HG02610 (cell line): ENCODE results near the gene FPR1.
"Not testable (repeated sequence)": the region's sequence is repeated elsewhere in the genome, so short reads cannot be mapped to it uniquely, and the experiment has no call there.

Source experiments
- ATAC-seq: cut with Tn5 transposase; IDR thresholded peaks from one replicate; pipeline ENCODE4 v1.9.1; 2021; ENCODE audit warnings: mild to moderate bottlenecking, moderate library complexity; ENCODE audit not compliant: unreplicated experiment

The FPR1 gene

DNA sequence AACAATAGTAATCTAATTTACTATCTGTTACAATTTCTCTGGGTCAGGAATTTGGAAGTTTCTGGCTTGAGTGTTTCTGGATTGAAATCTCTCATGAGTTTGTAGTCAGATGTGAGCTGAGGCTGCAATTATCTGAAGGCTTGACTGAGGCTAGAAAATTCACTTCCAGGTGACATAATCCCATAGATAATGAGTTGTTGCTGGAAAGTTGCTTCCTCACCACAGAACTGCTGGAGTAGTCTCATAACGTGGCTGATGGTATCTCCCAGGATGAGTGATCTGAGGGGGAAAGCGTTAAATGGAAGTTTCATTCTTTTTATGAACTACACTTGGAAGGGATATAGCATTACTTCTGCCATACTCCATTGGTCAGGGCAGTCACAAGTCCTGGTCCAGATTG is 28.0 kb upstream of the FPR1 start:
- ATAC-seq = no peak

- ATAC-seq = no peak
Observed at GRCh38 chr19:51779181-51779580, 27.5 kb upstream of the FPR1 start.

- no peak for ATAC-seq
Observed at GRCh38 chr19:51777570-51778462, 26.1 kb upstream of the FPR1 start.

DNA sequence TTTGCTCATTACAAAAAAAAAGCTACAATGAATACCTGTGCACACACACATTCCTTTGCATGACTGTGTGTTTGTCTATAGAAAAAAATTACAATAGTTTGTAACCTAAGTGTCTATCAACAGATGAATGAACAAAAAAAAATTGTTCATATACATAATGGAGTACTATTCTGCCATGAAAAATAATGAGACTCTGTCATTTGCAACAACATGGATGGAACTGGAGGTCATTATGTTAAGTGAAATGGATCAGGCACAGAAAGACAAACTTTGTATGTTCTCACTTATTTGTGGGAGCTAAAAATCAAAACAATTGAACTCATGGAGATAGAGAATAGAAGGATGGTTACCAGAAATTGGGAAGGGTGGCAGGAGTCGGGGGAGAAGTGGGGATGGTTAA is 24.9 kb upstream of the FPR1 start:
- ATAC-seq = not testable (repeated sequence)

DNA sequence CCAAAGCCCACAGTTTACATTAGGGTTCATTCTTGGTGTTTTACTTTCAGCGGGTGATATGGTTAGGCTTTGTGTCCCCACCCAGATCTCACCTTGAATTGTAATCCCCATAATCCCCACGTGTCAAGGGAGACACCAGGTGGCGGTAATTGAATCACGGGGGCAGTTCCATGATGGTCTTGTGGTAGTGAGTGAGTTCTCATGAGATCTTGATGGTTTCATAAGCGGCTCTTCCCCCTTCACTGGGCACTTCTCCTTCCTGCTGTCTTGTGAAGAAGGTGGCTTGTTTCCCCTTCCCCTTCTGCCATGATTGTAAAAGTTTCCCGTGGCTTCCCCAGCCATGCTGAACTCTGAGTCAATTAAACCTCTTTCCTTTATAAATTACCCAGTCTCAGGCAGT is 21.3 kb upstream of the FPR1 start:
- ATAC-seq = no peak

DNA sequence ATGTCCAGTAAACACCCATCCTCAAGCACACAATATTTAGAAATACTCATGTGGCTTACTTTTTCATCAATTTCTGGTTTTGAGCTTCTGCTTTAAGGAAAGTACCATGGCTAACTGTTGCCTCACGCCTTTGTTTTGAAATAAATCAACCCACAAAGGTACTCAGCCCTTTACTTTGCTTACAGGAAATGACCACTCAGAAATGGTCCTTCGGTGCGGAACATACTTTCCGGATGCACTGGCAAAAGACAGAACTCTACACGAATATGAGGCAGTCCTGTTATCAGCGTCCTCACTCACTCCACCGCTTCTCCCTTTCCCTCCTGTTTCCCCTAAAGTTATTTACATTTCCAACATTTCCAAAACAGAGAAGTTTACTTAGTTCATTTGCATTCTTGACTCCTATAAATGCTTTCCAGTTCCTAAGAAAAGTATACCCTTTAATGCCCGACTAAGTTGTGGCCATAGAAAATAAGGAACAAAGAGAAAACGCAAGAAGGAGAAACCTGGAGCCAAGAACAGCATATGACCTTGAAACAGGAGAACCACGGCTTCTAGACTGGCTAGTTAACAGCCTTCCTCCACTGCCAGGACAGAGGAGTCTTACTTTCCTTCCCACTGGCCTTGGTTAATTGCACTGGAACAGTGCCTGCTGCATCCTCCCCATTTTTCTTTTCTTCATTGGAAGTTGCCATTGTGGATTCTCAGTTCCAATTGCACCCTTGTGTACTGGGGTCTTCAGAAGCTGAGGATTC is 19.9 kb upstream of the FPR1 start:
- ATAC-seq = no peak

DNA sequence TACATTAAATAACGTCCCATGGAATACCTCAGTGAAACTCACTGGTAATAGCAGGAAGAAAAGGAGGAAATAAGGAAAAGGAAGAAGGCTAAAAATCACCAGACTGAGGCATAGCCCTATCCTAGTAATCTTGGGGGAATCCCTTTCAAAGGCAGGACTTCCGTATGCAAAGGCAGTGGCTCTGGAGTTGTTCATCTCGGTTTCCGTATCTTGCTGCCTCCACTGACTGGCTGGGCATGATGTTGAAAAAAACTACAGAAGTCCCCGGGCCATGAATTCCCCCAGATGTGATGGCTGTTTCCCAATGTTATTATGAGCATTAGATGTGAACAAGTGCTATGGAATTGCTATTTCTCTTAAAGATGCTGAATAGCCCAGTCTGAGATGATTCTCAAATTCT is 14.8 kb upstream of the FPR1 start:
- no peak for ATAC-seq

- ATAC-seq = no peak
Observed at GRCh38 chr19:51765086-51765485, 13.4 kb upstream of the FPR1 start.

GRCh38 chr19:51761696-51762095 is 10.0 kb upstream of the FPR1 start:
- ATAC-seq = no peak

DNA sequence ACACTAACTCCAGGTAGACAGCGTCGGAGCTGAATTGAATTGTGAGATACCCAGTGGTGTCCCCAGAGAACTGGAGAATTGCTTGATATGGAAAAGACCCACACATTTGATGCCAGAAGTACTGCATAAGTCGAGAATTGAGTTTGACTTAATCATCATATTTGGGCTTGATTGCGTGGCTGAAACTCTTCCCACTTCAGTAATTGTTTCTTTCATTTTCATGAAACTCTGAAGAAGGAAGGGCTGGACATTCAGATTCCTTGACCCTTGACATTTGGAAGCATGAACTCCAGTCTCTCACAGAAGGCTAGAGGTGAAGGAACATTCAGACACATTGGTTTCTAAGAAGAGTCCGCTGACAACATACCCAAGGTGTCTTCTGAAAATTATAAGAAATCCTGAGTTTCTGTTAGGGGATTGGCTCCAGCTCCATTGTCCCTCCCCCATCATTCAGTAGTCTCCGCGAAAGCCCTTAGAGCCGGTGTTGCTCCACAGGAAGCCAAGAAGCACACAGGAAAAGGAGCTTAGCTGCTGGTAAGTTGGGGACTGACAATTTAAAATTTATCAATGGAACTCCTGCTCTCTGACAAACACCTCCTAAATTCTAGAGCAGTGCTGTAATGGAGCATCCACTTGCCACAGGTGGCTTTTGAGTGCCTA is 9.1 kb upstream of the FPR1 start, which contains the start of gene FPR2:
Gene FPR2, plus strand, starts transcription at position 484 of the 660 bp plus-strand sequence. CDS start 7,479 bp downstream, outside the sequence.
- no peak for ATAC-seq

- ATAC-seq = no peak
Observed at GRCh38 chr19:51755571-51755970, 3.9 kb upstream of the FPR1 start.

GRCh38 chr19:51754770-51755169 is 3.1 kb upstream of the FPR1 start:
- no peak for ATAC-seq

DNA sequence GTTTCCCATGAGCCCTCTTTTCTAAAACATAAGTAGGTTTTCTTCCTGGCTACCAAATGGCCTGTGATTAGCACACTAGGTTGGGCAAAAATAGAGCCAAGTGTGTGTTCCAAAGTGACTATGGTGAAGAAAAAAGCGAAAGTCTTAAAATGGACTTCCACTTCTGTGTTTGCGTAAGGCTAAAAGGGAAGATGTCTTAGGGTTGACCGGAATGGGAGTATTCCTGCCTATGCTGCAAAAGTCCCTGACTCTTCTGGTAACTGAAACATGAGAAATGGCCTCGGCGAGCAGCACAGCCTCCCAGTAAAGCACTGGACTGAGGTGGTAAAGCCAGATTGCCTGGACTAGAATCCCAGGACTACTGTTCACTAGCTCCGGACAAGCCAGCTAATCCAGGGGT is 2.4 kb upstream of the FPR1 start:
- ATAC-seq = no peak

GRCh38 chr19:51750400-51751094 is 1.1 kb downstream of the FPR1 start:
- no peak for ATAC-seq

DNA sequence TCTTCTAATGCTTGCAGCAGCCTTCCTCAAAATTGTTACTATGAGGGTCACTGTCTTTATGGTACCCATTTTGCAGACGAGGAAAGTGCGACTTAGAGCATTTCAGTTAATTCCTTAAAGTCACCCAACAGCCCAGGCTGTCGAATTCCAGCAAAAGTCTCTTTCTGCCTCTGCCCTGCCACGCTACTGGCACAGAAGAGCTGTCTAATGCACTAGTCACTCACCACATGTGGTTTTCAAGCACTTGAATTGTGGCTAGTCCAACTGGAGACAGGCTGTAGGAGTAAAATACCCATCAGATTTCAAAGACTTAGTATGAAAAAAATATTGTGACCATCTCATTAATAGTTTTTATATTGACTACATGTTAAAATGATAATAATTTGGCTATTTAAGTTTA is 1.7 kb downstream of the FPR1 start:
- no peak for ATAC-seq

GRCh38 chr19:51746731-51747130 is 4.9 kb downstream of the FPR1 start:
- no peak for ATAC-seq

DNA sequence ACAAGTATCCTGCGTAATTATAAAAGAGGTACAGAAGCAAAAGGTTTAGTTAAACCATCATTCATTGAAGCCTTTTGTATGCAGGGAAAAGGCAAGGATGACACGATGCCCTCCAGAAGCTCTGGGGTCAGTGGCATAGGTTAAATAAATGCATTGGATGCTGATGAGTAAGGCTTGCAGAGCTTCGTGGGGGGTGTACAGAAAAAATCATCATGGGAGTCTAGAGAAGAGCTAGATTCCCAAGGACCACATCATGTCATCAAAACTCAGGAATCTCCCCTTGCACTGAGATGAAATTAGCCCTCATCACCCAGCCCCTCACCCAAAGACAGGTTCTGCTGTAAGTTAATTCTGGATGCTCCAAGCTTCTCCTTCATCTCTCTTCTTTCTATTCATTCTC is 8.3 kb downstream of the FPR1 start:
- ATAC-seq = no peak

DNA sequence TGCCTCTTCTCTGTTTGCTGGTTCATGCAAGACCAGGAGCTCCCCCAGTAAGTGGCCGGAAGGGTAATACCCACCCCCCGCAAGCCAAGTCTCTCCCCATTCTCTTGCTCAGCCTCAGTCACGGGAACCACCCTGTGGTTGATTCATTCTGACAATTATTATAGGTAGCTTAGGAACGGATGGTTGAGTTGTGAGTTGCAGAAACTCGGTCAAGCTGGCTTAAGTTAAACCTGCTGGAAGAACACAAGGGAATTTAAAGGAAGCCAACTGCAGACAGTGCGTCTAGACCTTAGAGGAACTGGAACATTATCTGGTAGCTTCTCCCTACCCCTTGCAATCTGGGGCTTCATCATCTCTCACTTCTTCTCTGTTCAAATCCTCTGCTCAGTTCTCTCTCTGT is 8.9 kb downstream of the FPR1 start:
- ATAC-seq = no peak

- ATAC-seq = no peak
Observed at GRCh38 chr19:51740356-51740755, 11.3 kb downstream of the FPR1 start.

- ATAC-seq = no peak
Observed at GRCh38 chr19:51739466-51740213, 12.0 kb downstream of the FPR1 start.
